K562 (cell line): ENCODE data around the gene MAGI2. TPM values are rescaled to one million over a fixed set of nuclear protein-coding genes. Genes with fewer than 3 reads are reported as not detected.

Experiments
- ATAC-seq: fragments of 200-7000 bp; cut with Tn5 transposase; 3 replicates; pipeline ENCODE4 v1.9.1; 2020; ENCODE audit warnings: moderate library complexity
- BruUV-seq: library from RNA; stranded (reverse); fragments of 400-500 nt; replicated peaks from 2 replicates; lab custom pipeline; 2021; lab: Mats Ljungman, UMichigan
- CTCF ChIA-PET: fragments of 300-600 bp; formaldehyde crosslinking; extraction: SDS; loops from one replicate; lab custom pipeline; 2021; ENCODE audit warnings: low intra/inter-chr PET ratio; lab: Yijun Ruan, JAX
- POLR2A ChIA-PET: fragments of 300-600, 350-650 bp; sonication (Branson Sonifier 250); formaldehyde crosslinking; extraction: SDS; loops from one replicate; lab custom pipeline; 2021; ENCODE audit warnings: antibody characterized with exemption, inconsistent platforms; lab: Yijun Ruan, JAX
- DNase-seq, 4 experiments: peaks; one replicate each; pipeline versions ENCODE4 v3.0.0 to v3.0.0-alpha.2; 2011 to 2018; ENCODE audit warnings: low spot score in 3 of 4, mixed read lengths in 3 of 4; ENCODE audit errors: extremely low read depth in 1 of 4
- FAIRE-seq: peaks from 2 replicates; lab custom pipeline; 2011; peaks lifted over from hg19 to GRCh38; lab: Jason Lieb, UNC
- H2AFZ ChIP-seq: 2 replicates; pipeline ENCODE4 v1.6.0; 2011; ENCODE audit warnings: low read depth, low read length, control low read depth, inconsistent platforms
- H3K27ac ChIP-seq: fragments of 200-600 bp; 3 replicates; pipeline ENCODE4 v1.8.0; 2011; ENCODE audit warnings: low read depth, mild to moderate bottlenecking, control low read depth, inconsistent platforms, low read length, moderate library complexity, mixed read lengths; ENCODE audit errors: extremely low read depth
- H3K27me3 ChIP-seq, 2 experiments: fragments of 300-600 bp in 1 of 2; 2 replicates in 1 of 2; 3 replicates in 1 of 2; pipeline versions ENCODE4 v1.6.0 to v1.8.0; 2011; ENCODE audit warnings: inconsistent platforms in 2 of 2, low read length in 2 of 2, mild to moderate bottlenecking in 1 of 2, mixed read lengths in 1 of 2, moderate library complexity in 1 of 2; ENCODE audit not compliant: control insufficient read depth in 2 of 2, insufficient read depth in 2 of 2
- H3K36me3 ChIP-seq: fragments of 300-600 bp; 3 replicates; pipeline ENCODE4 v1.8.0; 2011; ENCODE audit warnings: mild to moderate bottlenecking, low read length, inconsistent platforms; ENCODE audit not compliant: control insufficient read depth, insufficient read depth
- H3K4me1 ChIP-seq, 2 experiments: fragments of 200-600 bp in 1 of 2; replicated peaks in 1 of 2; 2 replicates in 1 of 2; 3 replicates in 1 of 2; pipeline versions ENCODE4 v1.5.1 to v1.8.0; 2011; ENCODE audit warnings: inconsistent platforms in 2 of 2, low read length in 2 of 2, mild to moderate bottlenecking in 1 of 2, mixed read lengths in 1 of 2, moderate library complexity in 1 of 2; ENCODE audit not compliant: control insufficient read depth in 2 of 2, insufficient read depth in 2 of 2
- H3K4me2 ChIP-seq: 2 replicates; pipeline ENCODE4 v1.6.1; 2011; ENCODE audit warnings: low read length, control low read depth, inconsistent platforms, mixed read lengths; ENCODE audit not compliant: insufficient read depth
- H3K4me3 ChIP-seq: fragments of 200-600 bp; sonication (generic), shearing (Covaris generic); 2 replicates; pipeline ENCODE4 v1.5.1; 2016; ENCODE audit warnings: control low read depth, inconsistent platforms
- H3K79me2 ChIP-seq: fragments of 200-600 bp; 3 replicates; pipeline ENCODE4 v1.8.0; 2011; ENCODE audit warnings: low read length, inconsistent platforms; ENCODE audit not compliant: control insufficient read depth, insufficient read depth
- H3K9ac ChIP-seq, 2 experiments: 2 replicates each; pipeline versions ENCODE4 v1.6.0 to v1.6.1; 2011; ENCODE audit warnings: low read depth in 2 of 2, low read length in 2 of 2, control low read depth in 1 of 2, inconsistent platforms in 1 of 2, mild to moderate bottlenecking in 1 of 2, mixed read lengths in 1 of 2; ENCODE audit not compliant: insufficient read depth in 1 of 2
- H3K9me1 ChIP-seq: one replicate; pipeline ENCODE4 v1.6.0; 2011; ENCODE audit warnings: inconsistent platforms, mild to moderate bottlenecking, low read length, moderate library complexity; ENCODE audit not compliant: control insufficient read depth, insufficient read depth
- H3K9me3 ChIP-seq: replicated peaks from 2 replicates; pipeline ENCODE4 v1.5.1; 2011; ENCODE audit warnings: low read depth, low read length, inconsistent platforms; ENCODE audit not compliant: control insufficient read depth, insufficient read depth
- H4K20me1 ChIP-seq: replicated peaks from 2 replicates; pipeline ENCODE4 v1.6.1; 2011; ENCODE audit warnings: low read length, inconsistent platforms, mixed read lengths; ENCODE audit not compliant: control insufficient read depth, insufficient read depth
- BMI1 ChIP-seq: fragments of 150-350 bp; IDR thresholded peaks from 2 replicates; pipeline ENCODE4 v1.6.1; 2014; ENCODE audit warnings: low read length
- E4F1 ChIP-seq: fragments of 250-450 bp; sonication (Bioruptor Pico); IDR thresholded peaks from 2 replicates; pipeline ENCODE4 v1.5.0; 2021; ENCODE audit warnings: mild to moderate bottlenecking, borderline replicate concordance
- ELF1 ChIP-seq: fragments of 200-800 bp; sonication (Bioruptor generic); IDR thresholded peaks from 2 replicates; pipeline ENCODE4 v1.6.1; 2016; ENCODE audit warnings: missing genetic modification characterization, missing compliant biosample characterization
- FUS ChIP-seq: fragments of 200-400 bp; formaldehyde crosslinking; optimal IDR thresholded peaks from 2 replicates; pipeline ENCODE3; 2017; ENCODE audit warnings: low read depth, low read length
- GABPB2 ChIP-seq: fragments of 250-450 bp; sonication (Bioruptor Pico); conservative IDR thresholded peaks from 2 replicates; pipeline ENCODE4 v1.5.1; 2021; ENCODE audit warnings: mild to moderate bottlenecking
- GTF2F1 ChIP-seq: IDR thresholded peaks from 2 replicates; pipeline ENCODE4 v1.6.1; 2011; ENCODE audit warnings: low read depth, low read length, improper control_type of control experiment
- NELFE ChIP-seq: IDR thresholded peaks from 2 replicates; pipeline ENCODE4 v1.6.1; 2011; ENCODE audit warnings: mild to moderate bottlenecking; ENCODE audit not compliant: insufficient read depth, insufficient read length
- NFATC3 ChIP-seq: fragments of 450-650 bp; IDR thresholded peaks from 2 replicates; pipeline ENCODE4 v1.6.1; 2017; ENCODE audit warnings: mild to moderate bottlenecking
- OTX1 ChIP-seq: fragments of 450-650 bp; formaldehyde crosslinking; IDR thresholded peaks from 2 replicates; pipeline ENCODE4 v1.4.0; 2022; ENCODE audit warnings: mild to moderate bottlenecking
- PCBP2 ChIP-seq: fragments of 200-400 bp; formaldehyde crosslinking; IDR thresholded peaks from 2 replicates; pipeline ENCODE4 v1.6.1; 2018; ENCODE audit warnings: low read length, low read depth, mild to moderate bottlenecking, moderate library complexity; ENCODE audit not compliant: poor library complexity, severe bottlenecking
- RFX7 ChIP-seq: fragments of 250-450 bp; sonication (Bioruptor Pico); IDR thresholded peaks from 2 replicates; pipeline ENCODE4 v1.5.1; 2021; ENCODE audit warnings: mild to moderate bottlenecking
- SP1 ChIP-seq: sonication (generic); formaldehyde crosslinking; IDR thresholded peaks from 2 replicates; pipeline ENCODE4 v1.8.1; 2022; ENCODE audit warnings: mild to moderate bottlenecking, missing genetic modification reagents
- SP2 ChIP-seq: IDR thresholded peaks from 2 replicates; pipeline ENCODE4 v1.6.1; 2011; ENCODE audit warnings: mild to moderate bottlenecking, low read depth, low read length, moderate library complexity; ENCODE audit not compliant: poor library complexity, severe bottlenecking; ENCODE audit errors: extremely low read depth
- TGIF2 ChIP-seq: sonication (generic); formaldehyde crosslinking; IDR thresholded peaks from 2 replicates; pipeline ENCODE4 v1.8.1; 2022; ENCODE audit warnings: mild to moderate bottlenecking, missing genetic modification reagents, moderate library complexity
- ZBED1 ChIP-seq: IDR thresholded peaks from 2 replicates; pipeline ENCODE4 v1.6.1; 2014
- ZFX ChIP-seq: sonication (generic); formaldehyde crosslinking; IDR thresholded peaks from 2 replicates; pipeline ENCODE4 v1.8.0; 2022; ENCODE audit warnings: mild to moderate bottlenecking, missing genetic modification reagents, moderate library complexity
- ZNF133 ChIP-seq: fragments of 250-450 bp; sonication (Bioruptor Pico); IDR thresholded peaks from 2 replicates; pipeline ENCODE4 v1.4.0; 2020; ENCODE audit warnings: mild to moderate bottlenecking
- ZNF143 ChIP-seq: sonication (generic); formaldehyde crosslinking; IDR thresholded peaks from 2 replicates; pipeline ENCODE4 v1.9.0; 2022; ENCODE audit warnings: mild to moderate bottlenecking, missing genetic modification reagents
- ZNF224 ChIP-seq: sonication (generic); formaldehyde crosslinking; IDR thresholded peaks from 2 replicates; pipeline ENCODE4 v1.8.0; 2022; ENCODE audit warnings: mild to moderate bottlenecking, missing genetic modification reagents
- ZNF263 ChIP-seq: sonication (generic); formaldehyde crosslinking; IDR thresholded peaks from 2 replicates; pipeline ENCODE4 v1.8.0; 2022; ENCODE audit warnings: mild to moderate bottlenecking, missing genetic modification reagents, borderline replicate concordance
- WGBS: fragments of 100-300 bp; shearing (Covaris generic); methylation state at CpG from one replicate; pipeline ENCODE4 v1.1.6; 2016; ENCODE audit warnings: low coverage, mixed read lengths; ENCODE audit not compliant: insufficient coverage; ENCODE audit errors: missing lambda C conversion rate; 5-methylcytosine and 5-hydroxymethylcytosine counted together
- in situ Hi-C: fragments of 300-500 bp; cut with MboI; formaldehyde crosslinking; loops from 4 replicates; pipeline ENCODE4 v1.15.0; 2018; ENCODE audit warnings: inconsistent platforms, mixed read lengths
- intact Hi-C: fragments of 100-400 bp; cut with micrococcal nuclease; formaldehyde crosslinking; loops from 2 replicates; pipeline ENCODE4 v1.14.2; 2022
- polyA plus RNA-seq, 8 experiments: library from polyadenylated mRNA; depleted of rRNA in 4 of 8; stranded (reverse) in 5 of 8; unstranded in 3 of 8; fragments of >200 nt; fragmentation: Nextera tagmentation in 2 of 8; fragmentation: Illumina TruSeq in 1 of 8; extraction: Ambion mirVana in 2 of 8; extraction: Trizol in 1 of 8; gene quantifications; 2 replicates each; pipeline versions ENCODE4 v1.2.1 to v1.2.3, GENCODE V29; 2011 to 2014; ENCODE audit warnings: inconsistent platforms in 1 of 8, missing spikeins in 1 of 8
- total RNA-seq, 7 experiments: library from RNA; depleted of rRNA in 6 of 7; stranded (reverse); fragments of >200 nt in 6 of 7; fragmentation: Illumina TruSeq in 2 of 7; extraction: Trizol in 2 of 7; gene quantifications; 2 replicates each; pipeline versions ENCODE4 v1.2.1 to v1.2.3, GENCODE V29; 2011 to 2021; ENCODE audit warnings: low replicate concordance in 1 of 7

MAGI2 gene
- total and polyA plus RNA-seq, 9 of the 15 experiments (the other 6 are each of a cell fraction or from before 2014, with no cell fraction given), result 0.27 to 1.4 (median 0.70) TPM

- H3K27me3 ChIP-seq, result no peaks in the 10 kb centered on the region
- H3K4me1 ChIP-seq, result no peaks in the 10 kb centered on the region
- H3K27ac ChIP-seq, result no peak overlapping the region
- no peak for FAIRE-seq
- no TSS peak for BruUV-seq
- H3K79me2 ChIP-seq, result no peaks in the 10 kb centered on the region
- no peak for DNase-seq
- in situ Hi-C loops (no loop called here), intact Hi-C loops (no loop called here)
- TF ChIP-seq ZNF133, result no peak
- no peak for TF ChIP-seq NFATC3
- TF ChIP-seq GTF2F1, result no peak
- no peak for TF ChIP-seq ZNF224 (CRISPR knock-in tag)
- TF ChIP-seq FUS, result no peak
- no peak for TF ChIP-seq ZNF263 (CRISPR knock-in tag)
- TF ChIP-seq GABPB2 (CRISPR knock-in tag), result no peak
- TF ChIP-seq E4F1 (CRISPR knock-in tag), result no peak
- TF ChIP-seq RFX7 (CRISPR knock-in tag), result no peak
- TF ChIP-seq ZFX (CRISPR knock-in tag), result no peak
- no peak for TF ChIP-seq BMI1
- TF ChIP-seq OTX1, result no peak
- TF ChIP-seq NELFE, result no peak
- TF ChIP-seq TGIF2, result no peak
- no peak for TF ChIP-seq ZNF143
- no peak for TF ChIP-seq ELF1 (tag)
- no peak for TF ChIP-seq SP2
- TF ChIP-seq SP1 (CRISPR knock-in tag), result no peak
- TF ChIP-seq PCBP2, result no peak
- no peak for TF ChIP-seq ZBED1
- H3K9me1 ChIP-seq, result no peaks in the 10 kb centered on the region
- no peak for ATAC-seq
- H2AFZ ChIP-seq, result no peak overlapping the region
- ChIA-PET CTCF (no interaction called here), POLR2A (no interaction called here)
- H3K36me3 ChIP-seq, result no peaks in the 10 kb centered on the region
- H3K4me2 ChIP-seq, result no peak overlapping the region
- H3K9ac ChIP-seq, result no peak overlapping the region
- WGBS, result 0% methylated on average over 2 of the region's 2 CpGs
- no peaks in the 10 kb centered on the region for H4K20me1 ChIP-seq
- H3K4me3 ChIP-seq, result no peak overlapping the region
- H3K9me3 ChIP-seq, result no peaks in the 10 kb centered on the region
These were observed 132.6 kb downstream of the MAGI2 start for GRCh38 chr7:79320741-79321473.
